Right lobe of liver (tissue), 6 donors: Measurements from ENCODE around the gene RNH1. TPM values are rescaled to one million over a fixed set of nuclear protein-coding genes. Genes with fewer than 3 reads are reported as not detected.

ENCODE experiments used
- ATAC-seq, 4 donors: fragments of 200-7000 bp; cut with Tn5 transposase; one replicate each; pipeline ENCODE4 v1.9.1; 2020; ENCODE audit warnings: mild to moderate bottlenecking in 4 of 4, moderate library complexity in 4 of 4
- DNase-seq, 3 donors: peaks; one replicate each; pipeline ENCODE4 v3.0.0-alpha.2; 2020
- H3K27ac ChIP-seq, 3 donors: fragments of 200-600 bp; one replicate each; pipeline ENCODE4 v1.8.0; 2022
- H3K27me3 ChIP-seq, 2 donors: fragments of 200-600 bp; one replicate each; pipeline ENCODE4 v1.8.0; 2022
- H3K36me3 ChIP-seq, 4 donors: fragments of 200-600 bp; sonication (generic) in 1 of 4; one replicate each; pipeline versions ENCODE4 v1.5.1 to v1.8.0; 2017 to 2022; ENCODE audit warnings: control low read depth in 1 of 4
- H3K4me1 ChIP-seq, 4 donors: fragments of 200-600 bp; sonication (generic) in 1 of 4; one replicate each; pipeline versions ENCODE4 v1.5.1 to v1.8.0; 2017 to 2022; ENCODE audit warnings: control low read depth in 1 of 4
- H3K4me3 ChIP-seq, 3 donors: fragments of 200-600 bp; one replicate each; pipeline ENCODE4 v1.8.0; 2022
- H3K9me3 ChIP-seq, 4 donors: fragments of 200-600 bp; sonication (generic) in 1 of 4; one replicate each; pipeline versions ENCODE4 v1.5.1 to v1.8.0; 2017 to 2022; ENCODE audit warnings: control low read depth in 1 of 4
- CTCF ChIP-seq, 4 donors: fragments of 200-600 bp in 3 of 4; fragments of 450-650 bp in 1 of 4; IDR thresholded peaks; one replicate each; pipeline versions ENCODE4 v1.5.1 to v1.8.0; 2016 to 2022; ENCODE audit warnings: antibody characterized with exemption in 4 of 4, mild to moderate bottlenecking in 2 of 4
- POLR2A ChIP-seq: fragments of 450-650 bp; IDR thresholded peaks from one replicate; pipeline ENCODE4 v1.6.1; 2017; ENCODE audit warnings: antibody characterized with exemption, mild to moderate bottlenecking
- WGBS: methylation state at CpG from one replicate; pipeline ENCODE4 v1.1.6; 2018; ENCODE audit warnings: low coverage, low lambda C conversion rate; ENCODE audit not compliant: insufficient coverage; ENCODE audit errors: missing lambda C conversion rate; 5-methylcytosine and 5-hydroxymethylcytosine counted together
- intact Hi-C, 2 donors: fragments of 100-400 bp; cut with DNase I; formaldehyde crosslinking; loops; one replicate each; pipeline versions ENCODE4 v1.11.2 to v1.14.1; 2022
- total RNA-seq, 6 experiments: library from RNA; depleted of rRNA in 2 of 6; stranded (reverse); fragments of >200 nt in 2 of 6; fragmentation: NEBNext Ultra II Directional in 3 of 6; extraction: Animal tissue kit (Norgen Biotek cat#: 25700) in 3 of 6; gene quantifications; one replicate each; pipeline versions ENCODE4 v1.1.0 to v1.2.4, GENCODE V29; 2016 to 2023
- donor health status: DM: no; HTN: yes; CAD: no.
- donor health status: DM: no; HTN: no; CAD: no.
- donor health status: DM: no; HTN: no; CAD: no.
- donor health status: DM: no; HTN: yes; CAD: no.
- donor health status: DM: no; HTN: yes; CAD: no.

The RNH1 gene
- total RNA-seq, 6 experiments from 2014 or later = 66.4 to 135 (median 76.2) TPM

GRCh38 chr11:508956-509355, 1.9 kb upstream of the RNH1 start:
- no peak overlapping the region for H3K27ac ChIP-seq
- H3K9me3 ChIP-seq = no peaks in the 10 kb centered on the region
- TF ChIP-seq POLR2A (no peak), CTCF (IDR thresholded peaks at IDR 0.05) (no peak)
- no peak overlapping the region for H3K4me3 ChIP-seq
- no peaks in the 10 kb centered on the region for H3K27me3 ChIP-seq
- intact Hi-C loops = no loop called here
- 78% methylated on average over 5 of the region's 5 CpGs for WGBS
- DNase-seq (peak in 1 of 3 donors; percentile 25), ATAC-seq (no peak)
- H3K4me1 ChIP-seq = peaks cover 0 to 16% (median 6%) of the 10 kb centered on the region in 4 donors
- H3K36me3 ChIP-seq = no peaks in the 10 kb centered on the region

- DNase-seq (peak in 1 of 3 donors; percentile 21), ATAC-seq (no peak)
- Histone ChIP-seq H3K27ac (no peak overlapping the region), H3K9me3 (no peaks in the 10 kb centered on the region), H3K27me3 (no peaks in the 10 kb centered on the region), H3K36me3 (no peaks in the 10 kb centered on the region), H3K4me3 (peak overlapping the region; percentile 85 to 100 (median 88)), H3K4me1 (peaks cover 0 to 21% (median 8%) of the 10 kb centered on the region in 4 donors)
- WGBS = 98% methylated on average over 16 of the region's 45 CpGs
- intact Hi-C loops = no loop called here
- TF ChIP-seq POLR2A (no peak), CTCF (IDR thresholded peaks at IDR 0.05) (no peak)
Observed at GRCh38 chr11:507727-508515, 879 bp upstream of the RNH1 start.

GRCh38 chr11:506238-506994, 626 bp downstream of the RNH1 start:
- TF ChIP-seq POLR2A (peak; percentile 90), CTCF (IDR thresholded peaks at IDR 0.05) (peak in 1 of 4 donors; percentile 17)

GRCh38 chr11:504994-505344, 2.1 kb downstream of the RNH1 start:
- peaks cover 6 to 16% (median 12%) of the 10 kb centered on the region in 4 donors for H3K36me3 ChIP-seq
- intact Hi-C loops = no loop called here
- no peak for TF ChIP-seq POLR2A
- DNase-seq = no peak
- H3K27me3 ChIP-seq = no peaks in the 10 kb centered on the region
- 65% methylated on average over 7 of the region's 7 CpGs for WGBS
- no peak overlapping the region for H3K27ac ChIP-seq
- H3K4me3 ChIP-seq = peak overlapping the region in 1 of 3 donors; percentile 35
- H3K4me1 ChIP-seq = peaks cover 0 to 21% (median 8%) of the 10 kb centered on the region in 4 donors
- ATAC-seq = no peak
- H3K9me3 ChIP-seq = no peaks in the 10 kb centered on the region

More at GRCh38 chr11:506238-506994, 626 bp downstream of the RNH1 start:
- peak overlapping the region; percentile 85 to 100 (median 88) for H3K4me3 ChIP-seq
- H3K36me3 ChIP-seq = peaks cover 0 to 3% (median 1%) of the 10 kb centered on the region in 4 donors
- DNase-seq = peak; percentile 99
- peak overlapping the region; percentile 96 to 100 (median 98) for H3K27ac ChIP-seq
- no peaks in the 10 kb centered on the region for H3K9me3 ChIP-seq
- H3K27me3 ChIP-seq = no peaks in the 10 kb centered on the region
- ATAC-seq = peak; percentile 80 to 87 (median 84)
- intact Hi-C loops = no loop called here
- peaks cover 0 to 21% (median 8%) of the 10 kb centered on the region in 4 donors for H3K4me1 ChIP-seq
- WGBS = 2% methylated on average over 22 of the region's 71 CpGs
